Measurements from ENCODE around the gene POC1B. TPM values are rescaled to one million over a fixed set of nuclear protein-coding genes. Genes with fewer than 3 reads are reported as not detected.

Gene POC1B
- total RNA-seq, 1 donor from 2014 or later, result 40.3 TPM

DNA sequence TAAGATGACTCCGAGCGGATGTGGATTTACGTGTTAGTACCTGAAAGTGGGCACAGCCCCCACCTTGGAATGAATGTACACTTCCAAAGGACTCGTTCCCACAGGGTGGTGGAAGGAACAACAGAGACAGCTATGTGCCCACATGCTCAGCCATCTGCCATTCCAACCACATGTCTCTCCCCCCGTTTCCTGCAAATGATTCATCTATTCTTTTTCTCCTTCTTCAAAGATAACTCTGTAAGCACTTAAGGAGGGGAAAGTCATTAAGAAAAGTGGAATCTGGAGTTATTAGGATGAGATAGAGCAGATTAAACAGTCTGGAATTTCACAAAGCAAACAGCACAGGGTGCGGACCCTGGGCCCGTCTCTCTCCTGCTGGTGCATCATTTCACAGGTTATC lies 155.0 kb downstream of the POC1B start:
- Mint-ChIP-seq H3K4me1 (peaks cover 22% of the 10 kb centered on the region), H3K36me3 (peaks cover 3% of the 10 kb centered on the region), H3K9me3 (peaks cover 4% of the 10 kb centered on the region), H3K4me3 (no peak overlapping the region), H3K27ac (no peak overlapping the region), H3K27me3 (ENCODE audit: insufficient read depth, low read depth) (peaks cover 8% of the 10 kb centered on the region)
- no peak for TF ChIP-seq EZH2 (IDR thresholded peaks at IDR 0.05)
- TF ChIP-seq EZH2phosphoT487 (IDR thresholded peaks at IDR 0.05), result no peak
- TF ChIP-seq, protein P1, sequence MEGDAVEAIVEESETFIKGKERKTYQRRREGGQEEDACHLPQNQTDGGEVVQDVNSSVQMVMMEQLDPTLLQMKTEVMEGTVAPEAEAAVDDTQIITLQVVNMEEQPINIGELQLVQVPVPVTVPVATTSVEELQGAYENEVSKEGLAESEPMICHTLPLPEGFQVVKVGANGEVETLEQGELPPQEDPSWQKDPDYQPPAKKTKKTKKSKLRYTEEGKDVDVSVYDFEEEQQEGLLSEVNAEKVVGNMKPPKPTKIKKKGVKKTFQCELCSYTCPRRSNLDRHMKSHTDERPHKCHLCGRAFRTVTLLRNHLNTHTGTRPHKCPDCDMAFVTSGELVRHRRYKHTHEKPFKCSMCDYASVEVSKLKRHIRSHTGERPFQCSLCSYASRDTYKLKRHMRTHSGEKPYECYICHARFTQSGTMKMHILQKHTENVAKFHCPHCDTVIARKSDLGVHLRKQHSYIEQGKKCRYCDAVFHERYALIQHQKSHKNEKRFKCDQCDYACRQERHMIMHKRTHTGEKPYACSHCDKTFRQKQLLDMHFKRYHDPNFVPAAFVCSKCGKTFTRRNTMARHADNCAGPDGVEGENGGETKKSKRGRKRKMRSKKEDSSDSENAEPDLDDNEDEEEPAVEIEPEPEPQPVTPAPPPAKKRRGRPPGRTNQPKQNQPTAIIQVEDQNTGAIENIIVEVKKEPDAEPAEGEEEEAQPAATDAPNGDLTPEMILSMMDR (IDR thresholded peaks at IDR 0.05), result no peak
- Histone ChIP-seq H3K4me2 (no peak overlapping the region), H3K9ac (no peak overlapping the region), H3K27me3 (no peaks in the 10 kb centered on the region), H3K9me3 (ENCODE audit: low read depth) (no peaks in the 10 kb centered on the region), H3K4me1 (no peaks in the 10 kb centered on the region), H3K4me3 (no peak overlapping the region), H3F3A (ENCODE audit: low read depth) (no peaks in the 10 kb centered on the region), H2AFZ (replicated peaks) (no peak overlapping the region), H3K27ac (no peak overlapping the region), H4K20me1 (ENCODE audit: low read depth) (no peaks in the 10 kb centered on the region), H3K36me3 (no peaks in the 10 kb centered on the region), H3K79me2 (ENCODE audit: low read depth) (no peaks in the 10 kb centered on the region)
- no peak for DNase-seq (ENCODE audit: low spot score)

DNA sequence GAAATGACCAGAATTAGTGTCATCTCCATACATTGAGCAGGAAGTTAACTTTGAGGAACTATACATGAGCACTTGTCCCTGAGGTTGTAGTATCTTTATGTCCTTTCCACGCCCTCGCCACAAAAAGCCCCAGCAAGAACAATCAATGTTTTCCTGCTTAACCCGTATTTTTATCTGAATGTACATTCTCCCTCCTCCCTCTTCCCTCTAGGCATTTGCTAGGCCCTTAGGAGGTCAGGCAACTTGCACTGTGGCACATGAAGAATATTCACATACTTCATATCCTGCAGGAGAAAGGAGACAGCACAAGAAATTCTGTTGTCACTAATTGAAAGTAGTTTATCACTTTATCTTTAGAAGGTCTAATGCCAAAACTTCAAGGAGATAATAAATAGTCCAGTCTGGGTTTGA lies 155.4 kb downstream of the POC1B start:
- Mint-ChIP-seq H3K4me1 (peaks cover 22% of the 10 kb centered on the region), H3K27ac (no peak overlapping the region), H3K4me3 (no peak overlapping the region), H3K27me3 (ENCODE audit: insufficient read depth, low read depth) (peaks cover 8% of the 10 kb centered on the region), H3K9me3 (no peaks in the 10 kb centered on the region), H3K36me3 (peaks cover 2% of the 10 kb centered on the region)
- no peaks in the 10 kb centered on the region for H3K79me2 ChIP-seq (ENCODE audit: low read depth)
- H3K27ac ChIP-seq, result no peak overlapping the region
- H3K9me3 ChIP-seq (ENCODE audit: low read depth), result no peaks in the 10 kb centered on the region
- H3F3A ChIP-seq (ENCODE audit: low read depth), result no peaks in the 10 kb centered on the region
- H4K20me1 ChIP-seq (ENCODE audit: low read depth), result no peaks in the 10 kb centered on the region
- TF ChIP-seq, protein P1 (IDR thresholded peaks at IDR 0.05), result no peak
- TF ChIP-seq EZH2 (IDR thresholded peaks at IDR 0.05), result no peak
- no peak for TF ChIP-seq EZH2phosphoT487 (IDR thresholded peaks at IDR 0.05)
- no peaks in the 10 kb centered on the region for H3K36me3 ChIP-seq
- H3K27me3 ChIP-seq, result no peaks in the 10 kb centered on the region
- no peak for DNase-seq (ENCODE audit: low spot score)
- H3K4me3 ChIP-seq, result no peak overlapping the region
- no peak overlapping the region for H3K9ac ChIP-seq
- no peaks in the 10 kb centered on the region for H3K4me1 ChIP-seq
- H2AFZ ChIP-seq (replicated peaks), result no peak overlapping the region
- no peak overlapping the region for H3K4me2 ChIP-seq

Small RNA genes lying within 50 kb of the gene (small RNA-seq; reads per million reads assigned to genes)
- not detected for gene AC025034.2
- gene POC1B-GALNT4, result not detected

Other genes with a start within 250 kb of the POC1B start
- gene DUSP6, start 173.5 kb downstream of the POC1B start, total RNA-seq (ENCODE audit: low replicate concordance), result 12.5 and 23.6 TPM in 2 replicates
- gene GALNT4, start 1.3 kb downstream of the POC1B start, total RNA-seq (ENCODE audit: low replicate concordance), result 2.2 and 2.8 TPM in 2 replicates
- gene ATP2B1, start 182.8 kb upstream of the POC1B start, total RNA-seq (ENCODE audit: low replicate concordance), result 97.5 and 177 TPM in 2 replicates